Thyroid gland (tissue), 4 donors: ENCODE measurements around the gene PPHLN1. TPM values are rescaled to one million over a fixed set of nuclear protein-coding genes. Genes with fewer than 3 reads are reported as not detected.

Source experiments
- DNase-seq, 2 donors: peaks; one replicate each; pipeline ENCODE4 v3.0.0-alpha.2; 2019
- H3K27ac ChIP-seq, 3 donors: fragments of 200-600 bp; sonication (generic); 1 replicate in 2 of 3; 2 replicates in 1 of 3; pipeline ENCODE4 v1.5.1; 2016 to 2019; ENCODE audit warnings: mild to moderate bottlenecking in 1 of 3, moderate library complexity in 1 of 3
- H3K27me3 ChIP-seq: fragments of 200-600 bp; sonication (generic); one replicate; pipeline ENCODE4 v1.5.1; 2019
- H3K36me3 ChIP-seq, 2 donors: fragments of 200-600 bp; sonication (generic); one replicate each; pipeline ENCODE4 v1.5.1; 2016 to 2019
- H3K4me1 ChIP-seq, 2 donors: fragments of 200-600 bp; sonication (generic); one replicate each; pipeline ENCODE4 v1.5.1; 2017 to 2019
- H3K4me3 ChIP-seq, 3 donors: fragments of 200-600 bp; sonication (generic); replicated peaks in 1 of 3; 1 replicate in 2 of 3; 2 replicates in 1 of 3; pipeline ENCODE4 v1.5.1; 2016; ENCODE audit warnings: mild to moderate bottlenecking in 1 of 3
- H3K9me3 ChIP-seq: fragments of 200-600 bp; sonication (generic); one replicate; pipeline ENCODE4 v1.5.1; 2017
- CTCF ChIP-seq, 6 experiments: fragments of 200-600 bp in 3 of 6; fragments of 450-650 bp in 3 of 6; sonication (generic) in 3 of 6; IDR thresholded peaks; one replicate each; pipeline ENCODE4 v1.5.1; 2016 to 2019; ENCODE audit warnings: antibody characterized with exemption in 6 of 6, mild to moderate bottlenecking in 2 of 6, inconsistent platforms in 1 of 6, moderate library complexity in 1 of 6
- POLR2A ChIP-seq, 2 donors: fragments of 450-650 bp; IDR thresholded peaks; one replicate each; pipeline ENCODE4 v1.6.1; 2017; ENCODE audit warnings: antibody characterized with exemption in 2 of 2, mild to moderate bottlenecking in 2 of 2, moderate library complexity in 1 of 2
- WGBS, 2 donors: methylation state at CpG; one replicate each; pipeline ENCODE4 v1.1.5; 2017; 5-methylcytosine and 5-hydroxymethylcytosine counted together
- intact Hi-C: fragments of 100-400 bp; cut with DNase I; formaldehyde crosslinking; loops from one replicate; pipeline ENCODE4 v1.15.1; 2023
- total RNA-seq, 4 donors: library from RNA; depleted of rRNA; stranded (reverse); fragments of >200 nt; gene quantifications; one replicate each; pipeline ENCODE4 v1.2.3, GENCODE V29; 2016

The PPHLN1 gene
- total RNA-seq, 4 donors from 2014 or later = 57.9 to 91.3 (median 66.3) TPM

- peak overlapping the region in 1 of 3 donors; percentile 41 for H3K27ac ChIP-seq
- intact Hi-C loops = no loop called here
- H3K36me3 ChIP-seq = peaks cover 14 to 23% of the 10 kb centered on the region in 2 donors
- TF ChIP-seq CTCF (IDR thresholded peaks at IDR 0.05) (no peak), POLR2A (IDR thresholded peaks at IDR 0.05) (no peak)
- H3K27me3 ChIP-seq = no peaks in the 10 kb centered on the region
- peaks cover 19 to 26% of the 10 kb centered on the region in 2 donors for H3K4me1 ChIP-seq
- H3K9me3 ChIP-seq = no peaks in the 10 kb centered on the region
- no peak overlapping the region for H3K4me3 ChIP-seq
- WGBS, 2 donors = 73 to 84% methylated on average over 3 of the region's 3 CpGs
- no peak for DNase-seq
Observed at GRCh38 chr12:42468921-42469320, 143.0 kb downstream of the PPHLN1 start.

GRCh38 chr12:42469355-42470175 is 143.6 kb downstream of the PPHLN1 start:
- WGBS, 2 donors = 60 to 75% methylated on average over 7 of the region's 7 CpGs
- Histone ChIP-seq H3K4me1 (peaks cover 21 to 27% of the 10 kb centered on the region in 2 donors), H3K27ac (peak overlapping the region in 1 of 3 donors; percentile 41), H3K9me3 (no peaks in the 10 kb centered on the region), H3K4me3 (no peak overlapping the region), H3K36me3 (peaks cover 9 to 17% of the 10 kb centered on the region in 2 donors), H3K27me3 (no peaks in the 10 kb centered on the region)
- TF ChIP-seq POLR2A (IDR thresholded peaks at IDR 0.05) (no peak), CTCF (IDR thresholded peaks at IDR 0.05) (no peak)
- intact Hi-C loops = no loop called here
- DNase-seq = peak in 1 of 2 donors; percentile 9

- peaks cover 29 to 37% of the 10 kb centered on the region in 2 donors for H3K4me1 ChIP-seq
- no peak for DNase-seq
- no peak overlapping the region for H3K4me3 ChIP-seq
- 86 to 93% methylated on average over 3 of the region's 3 CpGs for WGBS, 2 donors
- no peaks in the 10 kb centered on the region for H3K27me3 ChIP-seq
- TF ChIP-seq POLR2A (IDR thresholded peaks at IDR 0.05) (no peak), CTCF (IDR thresholded peaks at IDR 0.05) (no peak)
- intact Hi-C loops = no loop called here
- H3K27ac ChIP-seq = no peak overlapping the region
- H3K36me3 ChIP-seq = no peaks in the 10 kb centered on the region
- H3K9me3 ChIP-seq = no peaks in the 10 kb centered on the region
Observed at GRCh38 chr12:42472376-42472775, 146.4 kb downstream of the PPHLN1 start.

GRCh38 chr12:42473130-42473529 is 147.2 kb downstream of the PPHLN1 start:
- no peak overlapping the region for H3K4me3 ChIP-seq
- no peak for DNase-seq
- 91% methylated on average over 1 of the region's 1 CpG for WGBS, 2 donors
- H3K4me1 ChIP-seq = peaks cover 29 to 37% of the 10 kb centered on the region in 2 donors
- no peaks in the 10 kb centered on the region for H3K9me3 ChIP-seq
- no peaks in the 10 kb centered on the region for H3K36me3 ChIP-seq
- H3K27me3 ChIP-seq = no peaks in the 10 kb centered on the region
- intact Hi-C loops = no loop called here
- TF ChIP-seq CTCF (IDR thresholded peaks at IDR 0.05) = no peak
- no peak for TF ChIP-seq POLR2A (IDR thresholded peaks at IDR 0.05)
- no peak overlapping the region for H3K27ac ChIP-seq

- H3K4me1 ChIP-seq = peaks cover 29 to 37% of the 10 kb centered on the region in 2 donors
- WGBS, 2 donors = 67 to 69% methylated on average over 1 of the region's 1 CpG
Observed at GRCh38 chr12:42473561-42473960, 147.6 kb downstream of the PPHLN1 start.

More at GRCh38 chr12:42473561-42473960, 147.6 kb downstream of the PPHLN1 start:
- intact Hi-C loops = no loop called here
- no peak for DNase-seq
- Histone ChIP-seq H3K9me3 (no peaks in the 10 kb centered on the region), H3K27me3 (no peaks in the 10 kb centered on the region), H3K4me3 (no peak overlapping the region), H3K36me3 (no peaks in the 10 kb centered on the region), H3K27ac (no peak overlapping the region)
- no peak for TF ChIP-seq POLR2A (IDR thresholded peaks at IDR 0.05)
- TF ChIP-seq CTCF (IDR thresholded peaks at IDR 0.05) = no peak
